Mesothelial cell of epicardium (in vitro differentiated cells): ENCODE results near the gene BRSK2. TPM values are rescaled to one million over a fixed set of nuclear protein-coding genes. Genes with fewer than 3 reads are reported as not detected.

Experiments
- DNase-seq, 2 experiments: peaks; one replicate each; pipeline ENCODE4 v3.0.0; 2021; ENCODE audit warnings: low spot score in 2 of 2; ENCODE audit not compliant: unreplicated experiment in 2 of 2
- H3K27ac Mint-ChIP-seq: 2 replicates; pipeline ENCODE4 v1.8.0; 2021; ENCODE audit warnings: mixed read lengths
- H3K27me3 Mint-ChIP-seq: 2 replicates; pipeline ENCODE4 v1.8.0; 2021; ENCODE audit warnings: low read depth, mixed read lengths
- H3K36me3 Mint-ChIP-seq: 2 replicates; pipeline ENCODE4 v1.8.0; 2021; ENCODE audit warnings: mixed read lengths
- H3K4me1 Mint-ChIP-seq: 2 replicates; pipeline ENCODE4 v1.8.0; 2021; ENCODE audit warnings: mixed read lengths
- H3K4me3 Mint-ChIP-seq: 2 replicates; pipeline ENCODE4 v1.8.0; 2021; ENCODE audit warnings: mild to moderate bottlenecking, moderate library complexity, mixed read lengths
- H3K9me3 Mint-ChIP-seq: 2 replicates; pipeline ENCODE4 v1.8.0; 2021; ENCODE audit warnings: mixed read lengths
- CTCF ChIP-seq: fragments of 200-600 bp; sonication (generic); IDR thresholded peaks from one replicate; pipeline ENCODE4 v1.5.0; 2021; ENCODE audit warnings: antibody characterized with exemption; ENCODE audit not compliant: unreplicated experiment
- total RNA-seq: library from RNA; stranded (reverse); gene quantifications from 3 replicates; pipeline ENCODE4 v1.2.1, GENCODE V29; 2021

BRSK2 gene
- total RNA-seq, 1 donor from 2014 or later, result 4.9 TPM

- H3K36me3 Mint-ChIP-seq, result no peaks in the 10 kb centered on the region
- H3K4me1 Mint-ChIP-seq, result peaks cover 2% of the 10 kb centered on the region
- no peaks in the 10 kb centered on the region for H3K9me3 Mint-ChIP-seq
- no peak overlapping the region for H3K27ac Mint-ChIP-seq
- H3K27me3 Mint-ChIP-seq, result peaks cover 29% of the 10 kb centered on the region
- no peak for DNase-seq
- H3K4me3 Mint-ChIP-seq, result no peak overlapping the region
- TF ChIP-seq CTCF, result no peak
Measured at GRCh38 chr11:1394936-1395772, 5.4 kb downstream of the BRSK2 start.

GRCh38 chr11:1395773-1396374 lies 6.1 kb downstream of the BRSK2 start:
- Mint-ChIP-seq H3K4me1 (peaks cover 2% of the 10 kb centered on the region), H3K9me3 (no peaks in the 10 kb centered on the region), H3K27me3 (peaks cover 28% of the 10 kb centered on the region), H3K36me3 (no peaks in the 10 kb centered on the region), H3K27ac (no peak overlapping the region), H3K4me3 (no peak overlapping the region)
- no peak for TF ChIP-seq CTCF
- no peak for DNase-seq

DNA sequence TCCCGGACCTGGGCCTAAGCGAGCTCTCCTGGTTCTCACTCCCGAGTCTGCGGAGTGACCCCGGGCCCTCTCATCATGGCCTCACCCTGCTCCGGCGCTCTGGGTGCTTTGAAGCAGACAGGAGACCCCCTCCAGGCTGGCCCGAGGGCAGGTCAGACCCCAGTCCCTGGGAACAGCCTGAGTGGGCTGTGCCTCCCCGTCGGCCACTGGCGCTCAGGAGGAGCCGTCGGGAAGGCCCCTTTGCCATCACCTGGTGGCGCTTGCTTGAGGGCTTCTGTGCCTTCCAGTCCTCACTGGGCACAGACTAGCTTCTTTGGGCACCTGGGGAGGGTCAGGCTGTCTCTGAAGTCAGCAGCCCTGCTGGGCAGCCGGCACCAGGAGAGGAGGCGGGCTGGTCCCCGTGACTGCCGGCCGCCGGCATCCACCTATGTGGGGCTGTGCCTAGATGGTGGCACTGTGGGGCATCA lies 6.7 kb downstream of the BRSK2 start:
- Mint-ChIP-seq H3K4me3 (no peak overlapping the region), H3K27ac (no peak overlapping the region), H3K4me1 (no peaks in the 10 kb centered on the region), H3K27me3 (peaks cover 26% of the 10 kb centered on the region), H3K36me3 (no peaks in the 10 kb centered on the region), H3K9me3 (no peaks in the 10 kb centered on the region)
- DNase-seq, result no peak
- TF ChIP-seq CTCF, result no peak

- H3K27me3 Mint-ChIP-seq, result peaks cover 20% of the 10 kb centered on the region
- no peak for TF ChIP-seq CTCF
- H3K27ac Mint-ChIP-seq, result no peak overlapping the region
- no peaks in the 10 kb centered on the region for H3K9me3 Mint-ChIP-seq
- no peak overlapping the region for H3K4me3 Mint-ChIP-seq
- peak in 1 of 2 experiments; percentile 14 for DNase-seq
- H3K4me1 Mint-ChIP-seq, result no peaks in the 10 kb centered on the region
- no peaks in the 10 kb centered on the region for H3K36me3 Mint-ChIP-seq
Measured at GRCh38 chr11:1397146-1397861, 7.6 kb downstream of the BRSK2 start.

DNA sequence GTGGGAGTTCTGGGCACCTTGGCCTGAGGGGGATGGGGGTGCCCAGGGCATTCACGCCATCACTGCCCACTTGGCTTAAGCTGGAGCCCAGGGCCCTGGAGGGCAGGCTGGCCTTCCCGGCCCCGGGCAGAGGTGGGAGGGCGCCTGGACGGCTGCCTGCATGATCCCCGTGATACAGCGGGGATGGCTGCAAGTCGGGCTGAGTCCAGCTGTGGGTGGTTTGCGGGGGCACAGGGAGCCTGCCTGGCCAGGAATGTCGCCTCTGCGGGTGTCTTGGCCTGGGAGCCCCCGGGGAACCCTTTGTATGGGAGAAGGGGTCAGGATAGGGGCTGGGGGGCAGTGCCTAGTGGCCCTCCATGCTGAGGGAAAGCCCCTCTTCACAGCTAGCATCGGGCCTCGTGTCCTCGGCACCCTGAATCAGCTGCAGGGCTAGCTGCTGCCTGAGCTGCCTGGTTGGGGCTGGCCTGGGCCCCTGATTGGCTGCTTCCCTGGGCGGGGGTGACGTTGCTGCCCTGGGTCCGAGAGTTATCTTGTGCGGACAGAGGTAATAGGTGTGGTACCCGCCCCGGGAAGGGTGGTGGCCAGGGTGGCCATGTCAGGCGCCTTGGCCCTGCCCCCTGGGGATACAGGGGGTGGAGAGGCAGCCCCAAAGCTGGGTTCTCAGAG lies 8.3 kb downstream of the BRSK2 start:
- H3K27ac Mint-ChIP-seq, result no peak overlapping the region
- TF ChIP-seq CTCF, result no peak
- no peaks in the 10 kb centered on the region for H3K4me1 Mint-ChIP-seq
- H3K27me3 Mint-ChIP-seq, result peaks cover 14% of the 10 kb centered on the region
- no peaks in the 10 kb centered on the region for H3K9me3 Mint-ChIP-seq
- no peak overlapping the region for H3K4me3 Mint-ChIP-seq
- H3K36me3 Mint-ChIP-seq, result no peaks in the 10 kb centered on the region
- DNase-seq, result peak in 1 of 2 experiments; percentile 16
